ENCODE results near the gene RPL14.

The RPL14 gene

DNA sequence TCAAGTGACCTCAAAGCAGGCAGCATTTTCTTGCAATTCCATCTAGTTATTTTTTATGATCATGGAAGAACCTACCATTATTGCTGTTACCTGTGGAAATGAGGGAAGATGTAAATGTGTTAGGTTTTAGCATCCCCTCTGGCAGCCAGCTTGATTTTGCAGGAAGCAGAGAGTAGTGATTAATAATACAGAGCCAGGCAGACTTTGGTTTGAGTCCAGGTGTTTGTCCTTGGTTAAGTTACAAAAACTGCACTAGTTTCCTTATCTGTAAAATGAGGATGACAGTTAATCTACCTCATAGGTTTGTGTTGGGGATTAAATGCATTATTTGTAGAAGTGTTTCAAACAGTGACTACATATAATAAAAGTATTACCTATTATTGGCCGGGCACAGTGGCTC, 60.9 kb downstream of the RPL14 start:
- Histone ChIP-seq H3K79me2 (ENCODE audit: insufficient read depth, low read length) (no peaks in the 10 kb centered on the region), H3K4me2 (ENCODE audit: low read length) (no peak overlapping the region), H4K20me1 (ENCODE audit: insufficient read depth, low read length) (no peaks in the 10 kb centered on the region), H3K9me2 (ENCODE audit: low read depth, low read length) (no peaks in the 10 kb centered on the region), H3K36me3 (ENCODE audit: insufficient read depth, low read length) (no peaks in the 10 kb centered on the region), H3K4me1 (ENCODE audit: insufficient read depth, low read length, severe bottlenecking) (no peaks in the 10 kb centered on the region), H3K27me3 (ENCODE audit: insufficient read depth, low read length) (no peaks in the 10 kb centered on the region), H3K9ac (ENCODE audit: low read length) (no peak overlapping the region), H3K9me3 (ENCODE audit: low read length) (no peaks in the 10 kb centered on the region), H2AFZ (ENCODE audit: low read length) (no peak overlapping the region), H3F3A (ENCODE audit: insufficient read depth, low read length) (no peaks in the 10 kb centered on the region), H3K4me3 (ENCODE audit: low read depth, low read length, poor library complexity, severe bottlenecking) (no peak overlapping the region), H3K27ac (ENCODE audit: low read depth, low read length, poor library complexity, severe bottlenecking) (no peak overlapping the region)
- no peak for TF ChIP-seq CTCF (IDR thresholded peaks at IDR 0.05; ENCODE audit: low read length)
- TF ChIP-seq EZH2 (IDR thresholded peaks at IDR 0.05; ENCODE audit: borderline replicate concordance, low read length) = no peak

Data from OCI-LY1 (cell line).